ENCODE measurements around the gene ACIN1. TPM values are rescaled to one million over a fixed set of nuclear protein-coding genes. Genes with fewer than 3 reads are reported as not detected.
A peak's percentile ranks its signal among the peaks of the same experiment; 100 is the strongest.

The ACIN1 gene
- total and polyA plus RNA-seq, 9 of the 15 experiments (the other 6 are each of a cell fraction or from before 2014, with no cell fraction given), result 5.0 to 196 (median 129) TPM

- TF ChIP-seq CEBPG (CRISPR knock-in tag; IDR thresholded peaks at IDR 0.05) (peak; percentile 61; the same call in 1 of the 2 replicates), CEBPG (tag; conservative IDR thresholded peaks at IDR 0.05 in 1 of 2, IDR thresholded peaks at IDR 0.05 in 1 of 2) (peak; percentile 83 to 92), XRCC4 (IDR thresholded peaks at IDR 0.05; ENCODE audit: extremely low read depth, insufficient read depth, insufficient read length) (no peak), SUPT5H (IDR thresholded peaks at IDR 0.05) (no peak), RCOR1 (IDR thresholded peaks at IDR 0.05; ENCODE audit: borderline replicate concordance in 1 of 2, low read depth in 2 of 2, low read length in 2 of 2) (peak in 1 of 2 experiments; percentile 85; a peak in 1 of 4 replicates), MTA3 (IDR thresholded peaks at IDR 0.05; ENCODE audit: borderline replicate concordance) (peak; percentile 55; the same call in 1 of the 2 replicates), FIP1L1 (IDR thresholded peaks at IDR 0.05; ENCODE audit: low read depth, low read length, poor library complexity, severe bottlenecking) (no peak), ZNF699 (CRISPR knock-in tag; IDR thresholded peaks at IDR 0.05; ENCODE audit: insufficient replicate concordance) (no peak), PCBP2 (IDR thresholded peaks at IDR 0.05; ENCODE audit: low read depth, low read length, poor library complexity, severe bottlenecking) (no peak), ZSCAN32 (CRISPR knock-in tag; IDR thresholded peaks at IDR 0.05) (no peak), HINFP (tag; conservative IDR thresholded peaks at IDR 0.05; ENCODE audit: low read depth) (no peak), NEUROD1 (IDR thresholded peaks at IDR 0.05; ENCODE audit: borderline replicate concordance, low read depth, low read length, partially characterized antibody) (peak; percentile 18), ZNF507 (tag; conservative IDR thresholded peaks at IDR 0.05) (no peak), SMARCA4 (IDR thresholded peaks at IDR 0.05) (peak; percentile 86), MYC (IDR thresholded peaks at IDR 0.05; ENCODE audit: low read depth, low read length) (peak; percentile 74), MYC (CRISPR knock-in tag; IDR thresholded peaks at IDR 0.05; ENCODE audit: borderline replicate concordance, low read depth) (no peak), NKRF (IDR thresholded peaks at IDR 0.05; ENCODE audit: borderline replicate concordance) (peak; percentile 48; the same call in 1 of the 2 replicates), HOMEZ (CRISPR knock-in tag; IDR thresholded peaks at IDR 0.05) (no peak), RAD51 (IDR thresholded peaks at IDR 0.05; ENCODE audit: borderline replicate concordance, low read depth) (peak; percentile 89), MTA2 (IDR thresholded peaks at IDR 0.05; ENCODE audit: low read depth) (no peak), SRSF3 (IDR thresholded peaks at IDR 0.05; ENCODE audit: insufficient read depth, low read length) (no peak), C11orf30 (IDR thresholded peaks at IDR 0.05; ENCODE audit: low read depth) (peak; percentile 92), L3MBTL2 (IDR thresholded peaks at IDR 0.05) (peak; percentile 70)
These were observed 16.2 kb downstream of the ACIN1 start (continued) for GRCh38 chr14:23078692-23079116.

All from K562 (cell line).